Endothelial cell of umbilical vein (primary cell): Measurements from ENCODE around the gene ZNF264. TPM values are rescaled to one million over a fixed set of nuclear protein-coding genes. Genes with fewer than 3 reads are reported as not detected.

ENCODE experiments used
- BruUV-seq: library from RNA; stranded (reverse); fragments of 400-500 nt; replicated peaks from 2 replicates; lab custom pipeline; 2021; lab: Mats Ljungman, UMichigan
- CTCF ChIA-PET: fragments of 300-600, 350-600 bp; sonication (Branson Sonifier 250); formaldehyde crosslinking; loops from one replicate; lab custom pipeline; 2021; ENCODE audit warnings: antibody characterized with exemption, inconsistent platforms; lab: Charles Lee
- POLR2A ChIA-PET: fragments of 300-600, 350-600 bp; sonication (Branson Sonifier 250); formaldehyde crosslinking; loops from one replicate; lab custom pipeline; 2021; ENCODE audit warnings: antibody characterized with exemption, inconsistent platforms; lab: Charles Lee
- DNase-seq: peaks from one replicate; pipeline ENCODE4 v3.0.0-alpha.2; 2011; ENCODE audit warnings: low read depth, low spot score
- FAIRE-seq: peaks from 2 replicates; lab custom pipeline; 2011; peaks lifted over from hg19 to GRCh38; lab: Jason Lieb, UNC
- H2AFZ ChIP-seq: 2 replicates; pipeline ENCODE4 v1.6.0; 2012; ENCODE audit warnings: low read depth, low read length, control low read depth, inconsistent platforms
- H3K27ac ChIP-seq: 2 replicates; pipeline ENCODE4 v1.5.1; 2011; ENCODE audit warnings: low read depth, mild to moderate bottlenecking, control low read depth, low read length, moderate library complexity; ENCODE audit not compliant: insufficient read depth
- H3K27me3 ChIP-seq, 2 experiments: 2 replicates each; pipeline versions ENCODE4 v1.6.0 to v1.6.1; 2011; ENCODE audit warnings: low read length in 2 of 2, mixed read lengths in 1 of 2; ENCODE audit not compliant: control insufficient read depth in 2 of 2, insufficient read depth in 2 of 2
- H3K36me3 ChIP-seq, 2 experiments: 2 replicates in 1 of 2; 3 replicates in 1 of 2; pipeline ENCODE4 v1.5.1; 2011; ENCODE audit warnings: low read length in 2 of 2, mild to moderate bottlenecking in 1 of 2, moderate library complexity in 1 of 2; ENCODE audit not compliant: control insufficient read depth in 2 of 2, insufficient read depth in 2 of 2; ENCODE audit errors: extremely low read depth in 1 of 2
- H3K4me1 ChIP-seq: 3 replicates; pipeline ENCODE4 v1.5.1; 2011; ENCODE audit warnings: mild to moderate bottlenecking, low read length; ENCODE audit not compliant: control insufficient read depth, insufficient read depth; ENCODE audit errors: extremely low read depth
- H3K4me2 ChIP-seq: 2 replicates; pipeline ENCODE4 v1.6.1; 2011; ENCODE audit warnings: low read length, control low read depth, mixed read lengths; ENCODE audit not compliant: insufficient read depth
- H3K4me3 ChIP-seq, 3 experiments: fragments of 200-600 bp in 1 of 3; sonication (generic), shearing (Covaris generic) in 1 of 3; replicated peaks in 1 of 3; 2 replicates each; pipeline ENCODE4 v1.5.1; 2011 to 2016; ENCODE audit warnings: control low read depth in 3 of 3, low read length in 3 of 3, mild to moderate bottlenecking in 2 of 3, inconsistent platforms in 1 of 3, low read depth in 1 of 3, moderate library complexity in 1 of 3; ENCODE audit not compliant: insufficient read depth in 1 of 3
- H3K79me2 ChIP-seq: 2 replicates; pipeline ENCODE4 v1.6.0; 2012; ENCODE audit warnings: low read length, inconsistent platforms; ENCODE audit not compliant: control insufficient read depth, insufficient read depth
- H3K9ac ChIP-seq: replicated peaks from 2 replicates; pipeline ENCODE3; 2011; ENCODE audit warnings: low read length, control low read depth; ENCODE audit not compliant: insufficient read depth; ENCODE audit errors: extremely low read depth
- H3K9me1 ChIP-seq: replicated peaks from 3 replicates; pipeline ENCODE4 v1.6.0; 2011; ENCODE audit warnings: mild to moderate bottlenecking, low read length; ENCODE audit not compliant: control insufficient read depth, insufficient read depth; ENCODE audit errors: extremely low read depth
- H3K9me3 ChIP-seq: replicated peaks from 2 replicates; pipeline ENCODE4 v1.5.1; 2012; ENCODE audit warnings: low read length, inconsistent platforms; ENCODE audit not compliant: control insufficient read depth, insufficient read depth
- H4K20me1 ChIP-seq: replicated peaks from 2 replicates; pipeline ENCODE3; 2011; ENCODE audit warnings: mild to moderate bottlenecking, low read length; ENCODE audit not compliant: control insufficient read depth, insufficient read depth; ENCODE audit errors: extremely low read depth
- CTCF ChIP-seq, 2 donors: IDR thresholded peaks; 1 replicate in 1 of 2; 2 replicates in 1 of 2; pipeline ENCODE4 v1.5.1; 2011; ENCODE audit warnings: low read length in 2 of 2, mild to moderate bottlenecking in 2 of 2, moderate library complexity in 2 of 2, control low read depth in 1 of 2, inconsistent platforms in 1 of 2, low read depth in 1 of 2; ENCODE audit not compliant: insufficient read depth in 1 of 2; ENCODE audit errors: extremely low read depth in 1 of 2
- EZH2 ChIP-seq: IDR thresholded peaks from 2 replicates; pipeline ENCODE4 v1.6.1; 2012; ENCODE audit warnings: borderline replicate concordance, low read depth, mild to moderate bottlenecking, moderate library complexity, low read length, inconsistent platforms; ENCODE audit not compliant: severe bottlenecking
- FOS ChIP-seq: IDR thresholded peaks from 2 replicates; pipeline ENCODE4 v1.6.1; 2011; ENCODE audit warnings: mild to moderate bottlenecking, low read length, moderate library complexity, borderline replicate concordance; ENCODE audit not compliant: insufficient read depth
- GATA2 ChIP-seq: IDR thresholded peaks from 2 replicates; pipeline ENCODE4 v1.7.0; 2011; ENCODE audit warnings: low read depth, mild to moderate bottlenecking, moderate library complexity, mixed read lengths, low read length; ENCODE audit not compliant: insufficient read length, insufficient read depth
- JUN ChIP-seq: IDR thresholded peaks from 2 replicates; pipeline ENCODE4 v1.6.1; 2011; ENCODE audit warnings: borderline replicate concordance, low read depth; ENCODE audit not compliant: insufficient read length, insufficient read depth
- MAX ChIP-seq: IDR thresholded peaks from 2 replicates; pipeline ENCODE4 v1.6.1; 2011; ENCODE audit not compliant: insufficient read depth, insufficient read length
- MYC ChIP-seq: IDR thresholded peaks from one replicate; pipeline ENCODE4 v1.6.1; 2011; ENCODE audit warnings: mild to moderate bottlenecking, low read depth, low read length
- POLR2A ChIP-seq: IDR thresholded peaks from 2 replicates; pipeline ENCODE4 v1.6.1; 2012; ENCODE audit warnings: low read depth, mild to moderate bottlenecking, control low read depth, low read length
- POLR2AphosphoS5 ChIP-seq: IDR thresholded peaks from 2 replicates; pipeline ENCODE4 v1.6.1; 2012; ENCODE audit warnings: low read depth, mild to moderate bottlenecking, control low read depth, low read length, moderate library complexity; ENCODE audit not compliant: insufficient read depth
- dilution Hi-C: fragments of 300-500 bp; cut with MboI; formaldehyde crosslinking; loops from one replicate; pipeline ENCODE4 v1.15.0; 2019; ENCODE audit warnings: low sequenced_read_pairs; ENCODE audit not compliant: extremely low pct_ligation_motif_present
- intact Hi-C: fragments of 100-400 bp; cut with micrococcal nuclease; formaldehyde crosslinking; loops from one replicate; pipeline ENCODE4 v1.10.0; 2022
- polyA plus RNA-seq, 4 experiments: library from polyadenylated mRNA; depleted of rRNA in 3 of 4; stranded (reverse) in 3 of 4; unstranded in 1 of 4; fragments of >200 nt; gene quantifications; 2 replicates each; pipeline versions ENCODE4 v1.2.1 to v1.2.3, GENCODE V29; 2011 to 2012; ENCODE audit warnings: missing spikeins in 1 of 4
- total RNA-seq: library from RNA; stranded (reverse); gene quantifications from 2 replicates; pipeline ENCODE4 v1.2.3, GENCODE V29; 2021

ZNF264 gene
- total and polyA plus RNA-seq, 2 donors (not counting 3 experiments of a cell fraction or from before 2014, with no cell fraction given): 4.4 to 20.5 TPM

GRCh38 chr19:57240311-57241090, 49.2 kb downstream of the ZNF264 start, which contains the start of gene ZNF805:
Gene ZNF805 (plus strand): TSS chr19:57240632. CDS start chr19:57240892, 260 bp downstream.
- ChIA-PET CTCF (no interaction called here), POLR2A (interaction anchor here (0.7 kb wide), 1 partner anchor 10 kb away, joined by 4 read pairs; the partner anchor contains the start of gene AURKC)
- Histone ChIP-seq H4K20me1 (no peaks in the 10 kb centered on the region), H3K4me2 (peak within 1 kb of the TSS; percentile 95), H3K27me3 (no peaks in the 10 kb centered on the region), H3K9ac (peak within 1 kb of the TSS; percentile 87), H3K4me1 (peaks cover 6% of the 10 kb centered on the region), H3K4me3 (peak within 1 kb of the TSS; percentile 93 to 99 (median 96)), H3K79me2 (peaks cover 30% of the 10 kb centered on the region), H3K9me1 (no peaks in the 10 kb centered on the region), H3K36me3 (peaks cover 0 to 12% of the 10 kb centered on the region in 2 experiments), H3K27ac (peak within 1 kb of the TSS; percentile 66), H2AFZ (peak within 1 kb of the TSS; percentile 96), H3K9me3 (no peaks in the 10 kb centered on the region)
- DNase-seq (peak; percentile 95), FAIRE-seq (peak; percentile 99)
- dilution Hi-C loops (no loop called here), intact Hi-C loops (loop anchor here (1.0 to 5.0 kb wide), 3 partner anchors 40 to 112 kb away; partner anchors contain the start of genes ZNF264, ZNF304 and ZNF460)
- TSS peak; percentile 52 for BruUV-seq
- no peak for TF ChIP-seq JUN
- TF ChIP-seq POLR2AphosphoS5: no peak
- no peak for TF ChIP-seq EZH2
- TF ChIP-seq POLR2A: peak; percentile 44
- TF ChIP-seq CTCF (IDR thresholded peaks at IDR 0.05; ENCODE audit: extremely low read depth in 1 of 2, insufficient read depth in 1 of 2, low read depth in 1 of 2, low read length in 2 of 2): no peak
- no peak for TF ChIP-seq MYC
- peak; percentile 72 for TF ChIP-seq MAX
- no peak for TF ChIP-seq FOS
- TF ChIP-seq GATA2: no peak
